K562 (cell line): ENCODE data around the gene ZBTB47. TPM values are rescaled to one million over a fixed set of nuclear protein-coding genes. Genes with fewer than 3 reads are reported as not detected.

Experiments
- CBFA2T3 ChIP-seq: fragments of 450-650 bp; IDR thresholded peaks from 2 replicates; pipeline ENCODE4 v1.6.1; 2017
- CXXC5 ChIP-seq: fragments of 250-450 bp; sonication (Bioruptor Pico); IDR thresholded peaks from 2 replicates; pipeline ENCODE4 v1.8.0; 2022; ENCODE audit warnings: inconsistent platforms, mild to moderate bottlenecking, moderate library complexity
- ESRRA ChIP-seq: fragments of 450-650 bp; IDR thresholded peaks from 2 replicates; pipeline ENCODE4 v1.6.1; 2014; ENCODE audit warnings: low read depth, mild to moderate bottlenecking, moderate library complexity, borderline replicate concordance
- KDM5B ChIP-seq: fragments of 200-600 bp; sonication (generic); IDR thresholded peaks from 2 replicates; pipeline ENCODE4 v1.6.1; 2012; ENCODE audit warnings: low read depth, mild to moderate bottlenecking, moderate library complexity, low read length, control low read depth, inconsistent platforms; ENCODE audit not compliant: insufficient replicate concordance
- KHSRP ChIP-seq: fragments of 450-650 bp; IDR thresholded peaks from 2 replicates; pipeline ENCODE4 v1.6.1; 2017
- MTA3 ChIP-seq: fragments of 450-650 bp; formaldehyde crosslinking; IDR thresholded peaks from 2 replicates; pipeline ENCODE4 v1.6.1; 2017; ENCODE audit warnings: mild to moderate bottlenecking, borderline replicate concordance
- NRF1 ChIP-seq, 2 experiments: fragments of 450-650 bp; IDR thresholded peaks in 1 of 2; conservative IDR thresholded peaks in 1 of 2; 2 replicates each; pipeline ENCODE4 v1.6.1; 2014; ENCODE audit warnings: mild to moderate bottlenecking in 2 of 2
- SMARCE1 ChIP-seq: fragments of 450-650 bp; IDR thresholded peaks from 2 replicates; pipeline ENCODE4 v1.7.1; 2016; ENCODE audit warnings: mild to moderate bottlenecking
- SPI1 ChIP-seq: IDR thresholded peaks from 2 replicates; pipeline ENCODE4 v1.6.1; 2011; ENCODE audit warnings: low read depth, low read length, control low read depth, borderline replicate concordance
- SUPT5H ChIP-seq: fragments of 450-650 bp; IDR thresholded peaks from 2 replicates; pipeline ENCODE4 v1.6.1; 2016
- TAF1 ChIP-seq: IDR thresholded peaks from 2 replicates; pipeline ENCODE4 v1.6.1; 2011; ENCODE audit warnings: mild to moderate bottlenecking, low read length, moderate library complexity; ENCODE audit not compliant: insufficient read depth, control insufficient read depth, severe bottlenecking; ENCODE audit errors: extremely low read depth
- ZFX ChIP-seq: sonication (generic); formaldehyde crosslinking; IDR thresholded peaks from 2 replicates; pipeline ENCODE4 v1.8.0; 2022; ENCODE audit warnings: mild to moderate bottlenecking, missing genetic modification reagents, moderate library complexity
- ZNF431 ChIP-seq: sonication (generic); formaldehyde crosslinking; IDR thresholded peaks from 2 replicates; pipeline ENCODE4 v1.8.0; 2022; ENCODE audit warnings: mild to moderate bottlenecking, missing genetic modification reagents
- polyA plus RNA-seq, 8 experiments: library from polyadenylated mRNA; depleted of rRNA in 4 of 8; stranded (reverse) in 5 of 8; unstranded in 3 of 8; fragments of >200 nt; fragmentation: Nextera tagmentation in 2 of 8; fragmentation: Illumina TruSeq in 1 of 8; extraction: Ambion mirVana in 2 of 8; extraction: Trizol in 1 of 8; gene quantifications; 2 replicates each; pipeline versions ENCODE4 v1.2.1 to v1.2.3, GENCODE V29; 2011 to 2014; ENCODE audit warnings: inconsistent platforms in 1 of 8, missing spikeins in 1 of 8
- total RNA-seq, 7 experiments: library from RNA; depleted of rRNA in 6 of 7; stranded (reverse); fragments of >200 nt in 6 of 7; fragmentation: Illumina TruSeq in 2 of 7; extraction: Trizol in 2 of 7; gene quantifications; 2 replicates each; pipeline versions ENCODE4 v1.2.1 to v1.2.3, GENCODE V29; 2011 to 2021; ENCODE audit warnings: low replicate concordance in 1 of 7
- TF ChIP-seq, protein P1 (sequence below): sonication (generic); formaldehyde crosslinking; IDR thresholded peaks from 2 replicates; pipeline ENCODE4 v1.8.0; 2022; ENCODE audit warnings: missing genetic modification reagents, mild to moderate bottlenecking, moderate library complexity, borderline replicate concordance
- TF ChIP-seq, protein P2 (sequence below), 2 experiments: IDR thresholded peaks; 2 replicates each; pipeline ENCODE4 v1.6.1; 2012; ENCODE audit warnings: improper control_type of control experiment in 2 of 2, low read depth in 2 of 2, low read length in 2 of 2, borderline replicate concordance in 1 of 2
- TF ChIP-seq, protein P3 (sequence below), 2 experiments: fragments of 450-650 bp; IDR thresholded peaks; 2 replicates each; pipeline ENCODE4 v1.6.1; 2016
- TF ChIP-seq, protein P4 (sequence below): fragments of 250-450 bp; sonication (Bioruptor Pico); IDR thresholded peaks from 2 replicates; pipeline ENCODE4 v1.8.0; 2022; ENCODE audit warnings: inconsistent platforms
- TF ChIP-seq, protein P5 (sequence below): fragments of 250-450 bp; sonication (Bioruptor Pico); IDR thresholded peaks from 2 replicates; pipeline ENCODE4 v1.9.0; 2021; ENCODE audit warnings: mild to moderate bottlenecking, inconsistent platforms

The ZBTB47 gene
- total and polyA plus RNA-seq, 9 of the 15 experiments (the other 6 are each of a cell fraction or from before 2014, with no cell fraction given): 0.11 to 4.6 (median 1.7) TPM; not detected in 1

DNA sequence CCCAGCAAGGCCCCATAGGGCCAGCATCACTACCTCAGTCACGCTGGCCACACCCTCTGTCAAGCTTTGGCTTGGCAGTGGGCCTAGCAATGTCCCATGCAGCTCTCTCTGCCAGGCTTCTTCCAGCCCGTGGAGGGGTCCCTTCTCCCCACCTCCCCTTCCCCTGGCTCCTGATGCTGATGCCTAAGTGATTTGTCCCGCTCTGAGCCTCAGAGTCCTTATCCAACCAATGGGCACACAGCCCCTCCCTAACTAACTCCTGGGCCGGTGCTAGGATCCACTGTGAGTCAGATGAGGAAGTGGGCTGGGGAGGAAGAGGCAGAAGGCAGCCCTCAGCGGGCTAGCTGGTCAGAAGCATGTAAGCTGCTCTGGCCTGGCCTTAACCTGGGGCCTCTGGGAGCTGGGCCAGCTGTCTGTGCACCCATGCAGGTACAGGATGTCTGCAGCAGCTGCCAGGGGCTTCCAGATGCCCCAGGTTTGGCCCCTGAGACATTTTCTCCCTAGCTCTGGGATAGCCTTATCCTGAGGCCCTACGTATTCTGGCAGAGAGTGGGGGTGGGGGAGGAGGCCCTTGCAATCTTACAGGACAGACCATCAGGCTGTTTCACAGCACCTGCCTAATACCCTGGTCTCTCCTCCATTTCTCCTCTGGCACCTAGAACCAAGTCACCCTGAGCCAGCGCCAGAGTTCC is 740 bp upstream of the ZBTB47 start (continued):
- TF ChIP-seq, protein P1, sequence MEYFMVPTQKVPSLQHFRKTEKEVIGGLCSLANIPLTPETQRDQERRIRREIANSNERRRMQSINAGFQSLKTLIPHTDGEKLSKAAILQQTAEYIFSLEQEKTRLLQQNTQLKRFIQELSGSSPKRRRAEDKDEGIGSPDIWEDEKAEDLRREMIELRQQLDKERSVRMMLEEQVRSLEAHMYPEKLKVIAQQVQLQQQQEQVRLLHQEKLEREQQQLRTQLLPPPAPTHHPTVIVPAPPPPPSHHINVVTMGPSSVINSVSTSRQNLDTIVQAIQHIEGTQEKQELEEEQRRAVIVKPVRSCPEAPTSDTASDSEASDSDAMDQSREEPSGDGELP (CRISPR knock-in tag): 0 out of 2 replicates have a peak, but pooled peaks have one; percentile 32
- TF ChIP-seq CXXC5 (CRISPR knock-in tag): no peak
- TF ChIP-seq, protein P2, sequence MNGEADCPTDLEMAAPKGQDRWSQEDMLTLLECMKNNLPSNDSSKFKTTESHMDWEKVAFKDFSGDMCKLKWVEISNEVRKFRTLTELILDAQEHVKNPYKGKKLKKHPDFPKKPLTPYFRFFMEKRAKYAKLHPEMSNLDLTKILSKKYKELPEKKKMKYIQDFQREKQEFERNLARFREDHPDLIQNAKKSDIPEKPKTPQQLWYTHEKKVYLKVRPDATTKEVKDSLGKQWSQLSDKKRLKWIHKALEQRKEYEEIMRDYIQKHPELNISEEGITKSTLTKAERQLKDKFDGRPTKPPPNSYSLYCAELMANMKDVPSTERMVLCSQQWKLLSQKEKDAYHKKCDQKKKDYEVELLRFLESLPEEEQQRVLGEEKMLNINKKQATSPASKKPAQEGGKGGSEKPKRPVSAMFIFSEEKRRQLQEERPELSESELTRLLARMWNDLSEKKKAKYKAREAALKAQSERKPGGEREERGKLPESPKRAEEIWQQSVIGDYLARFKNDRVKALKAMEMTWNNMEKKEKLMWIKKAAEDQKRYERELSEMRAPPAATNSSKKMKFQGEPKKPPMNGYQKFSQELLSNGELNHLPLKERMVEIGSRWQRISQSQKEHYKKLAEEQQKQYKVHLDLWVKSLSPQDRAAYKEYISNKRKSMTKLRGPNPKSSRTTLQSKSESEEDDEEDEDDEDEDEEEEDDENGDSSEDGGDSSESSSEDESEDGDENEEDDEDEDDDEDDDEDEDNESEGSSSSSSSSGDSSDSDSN (IDR thresholded peaks at IDR 0.05; ENCODE audit: borderline replicate concordance in 1 of 2, low read depth in 2 of 2, low read length in 2 of 2): peak in 1 of 2 experiments; percentile 73; a peak in 1 of 4 replicates
- TF ChIP-seq ZNF431 (CRISPR knock-in tag): 0 out of 2 replicates have a peak, but pooled peaks have one; percentile 39
- TF ChIP-seq KDM5B: peak; percentile 93
- peak; percentile 28; the same call in 1 of the 2 replicates for TF ChIP-seq ESRRA
- TF ChIP-seq MTA3: peak; percentile 52; the same call in 1 of the 2 replicates
- no peak for TF ChIP-seq KHSRP
- TF ChIP-seq ZFX (CRISPR knock-in tag): peak; percentile 79
- peak; percentile 80 for TF ChIP-seq SUPT5H
- TF ChIP-seq SPI1: peak; percentile 99
- TF ChIP-seq, protein P3, sequence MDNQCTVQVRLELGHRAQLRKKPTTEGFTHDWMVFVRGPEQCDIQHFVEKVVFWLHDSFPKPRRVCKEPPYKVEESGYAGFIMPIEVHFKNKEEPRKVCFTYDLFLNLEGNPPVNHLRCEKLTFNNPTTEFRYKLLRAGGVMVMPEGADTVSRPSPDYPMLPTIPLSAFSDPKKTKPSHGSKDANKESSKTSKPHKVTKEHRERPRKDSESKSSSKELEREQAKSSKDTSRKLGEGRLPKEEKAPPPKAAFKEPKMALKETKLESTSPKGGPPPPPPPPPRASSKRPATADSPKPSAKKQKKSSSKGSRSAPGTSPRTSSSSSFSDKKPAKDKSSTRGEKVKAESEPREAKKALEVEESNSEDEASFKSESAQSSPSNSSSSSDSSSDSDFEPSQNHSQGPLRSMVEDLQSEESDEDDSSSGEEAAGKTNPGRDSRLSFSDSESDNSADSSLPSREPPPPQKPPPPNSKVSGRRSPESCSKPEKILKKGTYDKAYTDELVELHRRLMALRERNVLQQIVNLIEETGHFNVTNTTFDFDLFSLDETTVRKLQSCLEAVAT (IDR thresholded peaks at IDR 0.05): no peak
- TF ChIP-seq, protein P4, sequence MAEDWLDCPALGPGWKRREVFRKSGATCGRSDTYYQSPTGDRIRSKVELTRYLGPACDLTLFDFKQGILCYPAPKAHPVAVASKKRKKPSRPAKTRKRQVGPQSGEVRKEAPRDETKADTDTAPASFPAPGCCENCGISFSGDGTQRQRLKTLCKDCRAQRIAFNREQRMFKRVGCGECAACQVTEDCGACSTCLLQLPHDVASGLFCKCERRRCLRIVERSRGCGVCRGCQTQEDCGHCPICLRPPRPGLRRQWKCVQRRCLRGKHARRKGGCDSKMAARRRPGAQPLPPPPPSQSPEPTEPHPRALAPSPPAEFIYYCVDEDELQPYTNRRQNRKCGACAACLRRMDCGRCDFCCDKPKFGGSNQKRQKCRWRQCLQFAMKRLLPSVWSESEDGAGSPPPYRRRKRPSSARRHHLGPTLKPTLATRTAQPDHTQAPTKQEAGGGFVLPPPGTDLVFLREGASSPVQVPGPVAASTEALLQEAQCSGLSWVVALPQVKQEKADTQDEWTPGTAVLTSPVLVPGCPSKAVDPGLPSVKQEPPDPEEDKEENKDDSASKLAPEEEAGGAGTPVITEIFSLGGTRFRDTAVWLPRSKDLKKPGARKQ (CRISPR knock-in tag): no peak
- peak; percentile 39 to 62; a peak in 2 of 4 replicates for TF ChIP-seq NRF1 (conservative IDR thresholded peaks at IDR 0.05 in 1 of 2, IDR thresholded peaks at IDR 0.05 in 1 of 2)
- peak; percentile 70 for TF ChIP-seq TAF1
- peak; percentile 67; the same call in 1 of the 2 replicates for TF ChIP-seq SMARCE1
- TF ChIP-seq CBFA2T3: 0 out of 2 replicates have a peak, but pooled peaks have one; percentile 29
- TF ChIP-seq, protein P5, sequence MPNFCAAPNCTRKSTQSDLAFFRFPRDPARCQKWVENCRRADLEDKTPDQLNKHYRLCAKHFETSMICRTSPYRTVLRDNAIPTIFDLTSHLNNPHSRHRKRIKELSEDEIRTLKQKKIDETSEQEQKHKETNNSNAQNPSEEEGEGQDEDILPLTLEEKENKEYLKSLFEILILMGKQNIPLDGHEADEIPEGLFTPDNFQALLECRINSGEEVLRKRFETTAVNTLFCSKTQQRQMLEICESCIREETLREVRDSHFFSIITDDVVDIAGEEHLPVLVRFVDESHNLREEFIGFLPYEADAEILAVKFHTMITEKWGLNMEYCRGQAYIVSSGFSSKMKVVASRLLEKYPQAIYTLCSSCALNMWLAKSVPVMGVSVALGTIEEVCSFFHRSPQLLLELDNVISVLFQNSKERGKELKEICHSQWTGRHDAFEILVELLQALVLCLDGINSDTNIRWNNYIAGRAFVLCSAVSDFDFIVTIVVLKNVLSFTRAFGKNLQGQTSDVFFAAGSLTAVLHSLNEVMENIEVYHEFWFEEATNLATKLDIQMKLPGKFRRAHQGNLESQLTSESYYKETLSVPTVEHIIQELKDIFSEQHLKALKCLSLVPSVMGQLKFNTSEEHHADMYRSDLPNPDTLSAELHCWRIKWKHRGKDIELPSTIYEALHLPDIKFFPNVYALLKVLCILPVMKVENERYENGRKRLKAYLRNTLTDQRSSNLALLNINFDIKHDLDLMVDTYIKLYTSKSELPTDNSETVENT: peak; percentile 73; the same call in 1 of the 2 replicates
